Ascending aorta (tissue), 2 donors: ENCODE measurements around the gene CATSPER3. TPM values are rescaled to one million over a fixed set of nuclear protein-coding genes. Genes with fewer than 3 reads are reported as not detected.

Experiments used
- DNase-seq, 2 donors: peaks; one replicate each; pipeline ENCODE4 v3.0.0-alpha.2; 2019; ENCODE audit warnings: low spot score in 2 of 2
- H3K27ac ChIP-seq, 2 donors: fragments of 200-600 bp; sonication (generic); one replicate each; pipeline ENCODE4 v1.5.1; 2016 to 2017; ENCODE audit warnings: mild to moderate bottlenecking in 1 of 2
- H3K27me3 ChIP-seq: fragments of 200-600 bp; sonication (generic); one replicate; pipeline ENCODE4 v1.5.1; 2017
- H3K36me3 ChIP-seq, 2 donors: fragments of 200-600 bp; sonication (generic); one replicate each; pipeline ENCODE4 v1.5.1; 2016
- H3K4me1 ChIP-seq, 2 donors: fragments of 200-600 bp; sonication (generic); one replicate each; pipeline ENCODE4 v1.5.1; 2016 to 2017; ENCODE audit warnings: mild to moderate bottlenecking in 1 of 2
- H3K4me3 ChIP-seq, 2 donors: fragments of 200-600 bp; sonication (generic); one replicate each; pipeline ENCODE4 v1.5.1; 2016 to 2017; ENCODE audit warnings: mild to moderate bottlenecking in 1 of 2
- H3K9me3 ChIP-seq, 2 donors: fragments of 200-600 bp; sonication (generic); one replicate each; pipeline ENCODE4 v1.5.1; 2016
- CTCF ChIP-seq, 3 experiments: fragments of 200-600 bp in 2 of 3; fragments of 450-650 bp in 1 of 3; sonication (generic) in 2 of 3; IDR thresholded peaks; one replicate each; pipeline ENCODE4 v1.5.1; 2016 to 2019; ENCODE audit warnings: antibody characterized with exemption in 3 of 3, mild to moderate bottlenecking in 1 of 3, moderate library complexity in 1 of 3
- intact Hi-C: fragments of 100-400 bp; cut with DNase I; formaldehyde crosslinking; loops from one replicate; pipeline ENCODE4 v1.15.1; 2023
- total RNA-seq: library from RNA; depleted of rRNA; stranded (reverse); fragments of >200 nt; gene quantifications from one replicate; pipeline ENCODE4 v1.1.0, GENCODE V29; 2016

Gene CATSPER3
- total RNA-seq, 1 donor from 2014 or later: not detected

- Histone ChIP-seq H3K4me1 (peaks cover 16 to 18% of the 10 kb centered on the region in 2 donors), H3K27me3 (peaks cover 23% of the 10 kb centered on the region), H3K4me3 (no peak overlapping the region), H3K27ac (no peak overlapping the region), H3K9me3 (no peaks in the 10 kb centered on the region), H3K36me3 (no peaks in the 10 kb centered on the region)
- no peak for DNase-seq
- intact Hi-C loops: no loop called here
- TF ChIP-seq CTCF (IDR thresholded peaks at IDR 0.05): no peak
These were observed 61.9 kb downstream of the CATSPER3 start for GRCh38 chr5:135029477-135030122.

- DNase-seq: no peak
- Histone ChIP-seq H3K27me3 (peaks cover 23% of the 10 kb centered on the region), H3K9me3 (no peaks in the 10 kb centered on the region), H3K27ac (no peak overlapping the region), H3K4me1 (peaks cover 16 to 18% of the 10 kb centered on the region in 2 donors), H3K36me3 (no peaks in the 10 kb centered on the region), H3K4me3 (peak overlapping the region; percentile 38 to 39)
- no peak for TF ChIP-seq CTCF (IDR thresholded peaks at IDR 0.05)
- intact Hi-C loops: no loop called here
These were observed 62.6 kb downstream of the CATSPER3 start for GRCh38 chr5:135030123-135030955.

- H3K9me3 ChIP-seq: no peaks in the 10 kb centered on the region
These were observed 63.5 kb downstream of the CATSPER3 start for GRCh38 chr5:135030956-135031812.

GRCh38 chr5:135031813-135032694 lies 64.3 kb downstream of the CATSPER3 start:
- H3K27me3 ChIP-seq: peaks cover 23% of the 10 kb centered on the region
- H3K27ac ChIP-seq: no peak overlapping the region
- H3K4me1 ChIP-seq: peaks cover 16 to 18% of the 10 kb centered on the region in 2 donors
- intact Hi-C loops: no loop called here
- no peak for DNase-seq
- peak overlapping the region; percentile 51 to 73 for H3K4me3 ChIP-seq
- no peaks in the 10 kb centered on the region for H3K9me3 ChIP-seq
- H3K36me3 ChIP-seq: no peaks in the 10 kb centered on the region
- TF ChIP-seq CTCF (IDR thresholded peaks at IDR 0.05): no peak

More at GRCh38 chr5:135030956-135031812, 63.5 kb downstream of the CATSPER3 start:
- Histone ChIP-seq H3K4me3 (peak overlapping the region; percentile 38 to 39), H3K27ac (no peak overlapping the region), H3K27me3 (peaks cover 23% of the 10 kb centered on the region), H3K36me3 (no peaks in the 10 kb centered on the region), H3K4me1 (peaks cover 16 to 18% of the 10 kb centered on the region in 2 donors)
- TF ChIP-seq CTCF (IDR thresholded peaks at IDR 0.05): no peak
- intact Hi-C loops: no loop called here
- no peak for DNase-seq

GRCh38 chr5:135032695-135032998 lies 64.9 kb downstream of the CATSPER3 start:
- H3K27ac ChIP-seq: no peak overlapping the region
- peak overlapping the region; percentile 51 to 73 for H3K4me3 ChIP-seq
- H3K9me3 ChIP-seq: no peaks in the 10 kb centered on the region
- DNase-seq: no peak
- H3K27me3 ChIP-seq: peaks cover 25% of the 10 kb centered on the region
- intact Hi-C loops: no loop called here
- TF ChIP-seq CTCF (IDR thresholded peaks at IDR 0.05): no peak
- H3K4me1 ChIP-seq: peaks cover 16 to 18% of the 10 kb centered on the region in 2 donors
- H3K36me3 ChIP-seq: no peaks in the 10 kb centered on the region
